ENCODE results near the gene RASA4B. TPM values are rescaled to one million over a fixed set of nuclear protein-coding genes. Genes with fewer than 3 reads are reported as not detected.

The RASA4B gene
- total and polyA plus RNA-seq, 9 of the 15 experiments (the other 6 are each of a cell fraction or from before 2014, with no cell fraction given): 0.01 to 2.9 (median 1.5) TPM; not detected in 1

DNA sequence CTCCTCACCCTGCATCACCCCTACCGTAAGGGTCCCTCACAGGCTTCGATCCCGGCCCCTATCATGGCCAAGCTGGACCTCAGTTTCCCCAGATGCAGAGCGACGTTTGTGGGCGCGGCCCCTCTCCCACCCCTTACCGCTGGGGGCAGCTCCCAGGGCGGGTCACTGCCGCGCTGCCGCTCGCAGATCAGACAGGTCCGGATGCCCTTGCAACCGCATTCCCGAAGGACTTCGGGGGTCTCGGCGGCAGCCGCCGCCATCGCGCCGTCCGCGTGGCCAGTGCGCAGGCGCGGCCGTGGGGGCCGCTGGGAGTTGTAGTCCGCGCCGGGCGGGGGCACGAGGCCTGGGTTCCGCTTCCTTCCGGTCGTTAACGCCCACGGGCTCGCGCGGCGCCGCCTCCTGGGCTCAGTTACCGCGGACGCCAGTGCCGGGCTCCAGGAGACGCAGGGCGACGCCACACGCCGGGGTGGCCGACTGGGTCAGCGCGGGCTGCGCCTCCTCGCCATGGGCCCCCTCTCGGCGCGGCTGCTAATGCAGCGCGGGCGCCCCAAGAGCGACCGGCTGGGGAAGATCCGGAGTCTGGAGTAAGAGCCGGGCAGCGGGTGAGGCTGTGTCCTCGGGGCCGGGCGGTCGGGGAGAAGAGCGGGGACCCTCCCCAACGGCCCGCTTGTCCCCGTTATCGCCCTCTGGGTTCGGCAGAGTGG lies 52.8 kb downstream of the RASA4B start, which contains the start of the genes ALKBH4 and LRWD1 (continued):
- TF ChIP-seq KLF6 (CRISPR knock-in tag; IDR thresholded peaks at IDR 0.05; ENCODE audit: borderline replicate concordance): peak; percentile 51; the same call in 1 of the 2 replicates
- TF ChIP-seq THRAP3 (IDR thresholded peaks at IDR 0.05; ENCODE audit: borderline replicate concordance): no peak
- 0 out of 2 replicates have a peak, but pooled peaks have one; percentile 54 for TF ChIP-seq ZNF24 (IDR thresholded peaks at IDR 0.05)
- TF ChIP-seq, protein P1, sequence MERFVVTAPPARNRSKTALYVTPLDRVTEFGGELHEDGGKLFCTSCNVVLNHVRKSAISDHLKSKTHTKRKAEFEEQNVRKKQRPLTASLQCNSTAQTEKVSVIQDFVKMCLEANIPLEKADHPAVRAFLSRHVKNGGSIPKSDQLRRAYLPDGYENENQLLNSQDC (CRISPR knock-in tag; IDR thresholded peaks at IDR 0.05): peak; percentile 80; the same call in 1 of the 2 replicates
- no peak for TF ChIP-seq ZNF75A (CRISPR knock-in tag; IDR thresholded peaks at IDR 0.05)
- TF ChIP-seq CREM (IDR thresholded peaks at IDR 0.05; ENCODE audit: low read depth): peak; percentile 78
- TF ChIP-seq ZC3H8 (IDR thresholded peaks at IDR 0.05): no peak
- TF ChIP-seq U2AF1 (optimal IDR thresholded peaks at IDR 0.05; ENCODE audit: low read depth, low read length): peak; percentile 76
- TF ChIP-seq, protein P2, sequence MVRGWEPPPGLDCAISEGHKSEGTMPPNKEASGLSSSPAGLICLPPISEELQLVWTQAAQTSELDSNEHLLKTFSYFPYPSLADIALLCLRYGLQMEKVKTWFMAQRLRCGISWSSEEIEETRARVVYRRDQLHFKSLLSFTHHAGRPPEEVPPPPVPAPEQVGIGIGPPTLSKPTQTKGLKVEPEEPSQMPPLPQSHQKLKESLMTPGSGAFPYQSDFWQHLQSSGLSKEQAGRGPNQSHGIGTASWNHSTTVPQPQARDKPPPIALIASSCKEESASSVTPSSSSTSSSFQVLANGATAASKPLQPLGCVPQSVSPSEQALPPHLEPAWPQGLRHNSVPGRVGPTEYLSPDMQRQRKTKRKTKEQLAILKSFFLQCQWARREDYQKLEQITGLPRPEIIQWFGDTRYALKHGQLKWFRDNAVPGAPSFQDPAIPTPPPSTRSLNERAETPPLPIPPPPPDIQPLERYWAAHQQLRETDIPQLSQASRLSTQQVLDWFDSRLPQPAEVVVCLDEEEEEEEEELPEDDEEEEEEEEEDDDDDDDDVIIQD (CRISPR knock-in tag; IDR thresholded peaks at IDR 0.05): no peak
- TF ChIP-seq HNRNPUL1 (IDR thresholded peaks at IDR 0.05; ENCODE audit: low read length): no peak
- TF ChIP-seq MYNN (IDR thresholded peaks at IDR 0.05): no peak; the same call in 1 of the 2 replicates
- no peak for TF ChIP-seq MYNN (CRISPR knock-in tag; IDR thresholded peaks at IDR 0.05)
- TF ChIP-seq ZBED1 (IDR thresholded peaks at IDR 0.05): peak; percentile 49; the same call in 1 of the 2 replicates
- no peak for TF ChIP-seq TAF9B (IDR thresholded peaks at IDR 0.05; ENCODE audit: partially characterized antibody)
- no peak for TF ChIP-seq MECOM (CRISPR knock-in tag; IDR thresholded peaks at IDR 0.05)
- TF ChIP-seq NR1H2 (CRISPR knock-in tag; IDR thresholded peaks at IDR 0.05): peak; percentile 79; the same call in 1 of the 2 replicates
- TF ChIP-seq IFI16 (CRISPR knock-in tag; IDR thresholded peaks at IDR 0.05): no peak
- TF ChIP-seq, protein P3, sequence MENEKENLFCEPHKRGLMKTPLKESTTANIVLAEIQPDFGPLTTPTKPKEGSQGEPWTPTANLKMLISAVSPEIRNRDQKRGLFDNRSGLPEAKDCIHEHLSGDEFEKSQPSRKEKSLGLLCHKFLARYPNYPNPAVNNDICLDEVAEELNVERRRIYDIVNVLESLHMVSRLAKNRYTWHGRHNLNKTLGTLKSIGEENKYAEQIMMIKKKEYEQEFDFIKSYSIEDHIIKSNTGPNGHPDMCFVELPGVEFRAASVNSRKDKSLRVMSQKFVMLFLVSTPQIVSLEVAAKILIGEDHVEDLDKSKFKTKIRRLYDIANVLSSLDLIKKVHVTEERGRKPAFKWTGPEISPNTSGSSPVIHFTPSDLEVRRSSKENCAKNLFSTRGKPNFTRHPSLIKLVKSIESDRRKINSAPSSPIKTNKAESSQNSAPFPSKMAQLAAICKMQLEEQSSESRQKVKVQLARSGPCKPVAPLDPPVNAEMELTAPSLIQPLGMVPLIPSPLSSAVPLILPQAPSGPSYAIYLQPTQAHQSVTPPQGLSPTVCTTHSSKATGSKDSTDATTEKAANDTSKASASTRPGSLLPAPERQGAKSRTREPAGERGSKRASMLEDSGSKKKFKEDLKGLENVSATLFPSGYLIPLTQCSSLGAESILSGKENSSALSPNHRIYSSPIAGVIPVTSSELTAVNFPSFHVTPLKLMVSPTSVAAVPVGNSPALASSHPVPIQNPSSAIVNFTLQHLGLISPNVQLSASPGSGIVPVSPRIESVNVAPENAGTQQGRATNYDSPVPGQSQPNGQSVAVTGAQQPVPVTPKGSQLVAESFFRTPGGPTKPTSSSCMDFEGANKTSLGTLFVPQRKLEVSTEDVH (IDR thresholded peaks at IDR 0.05; ENCODE audit: low read depth, partially characterized antibody): no peak
- TF ChIP-seq NFRKB (IDR thresholded peaks at IDR 0.05; ENCODE audit: low read depth): no peak
- no peak for TF ChIP-seq MEF2A (IDR thresholded peaks at IDR 0.05; ENCODE audit: control insufficient read depth, low read depth, low read length)
- TF ChIP-seq HNRNPL (IDR thresholded peaks at IDR 0.05; ENCODE audit: low read depth, low read length): peak; percentile 92
- TF ChIP-seq, protein P4, sequence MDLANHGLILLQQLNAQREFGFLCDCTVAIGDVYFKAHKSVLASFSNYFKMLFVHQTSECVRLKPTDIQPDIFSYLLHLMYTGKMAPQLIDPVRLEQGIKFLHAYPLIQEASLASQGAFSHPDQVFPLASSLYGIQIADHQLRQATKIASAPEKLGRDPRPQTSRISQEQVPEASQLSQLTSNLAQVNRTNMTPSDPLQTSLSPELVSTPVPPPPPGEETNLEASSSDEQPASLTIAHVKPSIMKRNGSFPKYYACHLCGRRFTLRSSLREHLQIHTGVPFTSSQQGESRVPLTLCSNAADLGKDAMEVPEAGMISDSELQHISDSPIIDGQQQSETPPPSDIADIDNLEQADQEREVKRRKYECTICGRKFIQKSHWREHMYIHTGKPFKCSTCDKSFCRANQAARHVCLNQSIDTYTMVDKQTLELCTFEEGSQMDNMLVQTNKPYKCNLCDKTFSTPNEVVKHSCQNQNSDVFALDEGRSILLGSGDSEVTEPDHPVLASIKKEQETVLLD (IDR thresholded peaks at IDR 0.05): 0 out of 2 replicates have a peak, but pooled peaks have one; percentile 48
- peak; percentile 74 for TF ChIP-seq SAP30 (IDR thresholded peaks at IDR 0.05; ENCODE audit: borderline replicate concordance, insufficient read depth, low read depth, low read length, poor library complexity, severe bottlenecking)
- no peak for TF ChIP-seq NCOA4 (IDR thresholded peaks at IDR 0.05; ENCODE audit: partially characterized antibody)
